ENCODE results near the gene BORCS6.

BORCS6 gene

GRCh38 chr17:8143581-8144400 is 46.2 kb downstream of the BORCS6 start:
- 97% methylated on average over 11 of the region's 22 CpGs for WGBS (ENCODE audit: insufficient coverage)
- peak in 1 of 3 donors; percentile 57 for DNase-seq
- peaks cover 6 to 84% (median 64%) of the 10 kb centered on the region in 4 experiments for H3K36me3 ChIP-seq (ENCODE audit: control insufficient read depth in 4 of 4, insufficient read depth in 4 of 4, low read length in 3 of 4)

GRCh38 chr17:8142887-8143580 is 46.9 kb downstream of the BORCS6 start:
- ChIA-PET CTCF (interaction anchor here (0.9 to 22.4 kb wide), 5 partner anchors 11 to 27 kb away, joined by 3 to 292 read pairs (median 3); partner anchors contain the start of genes HES7, PER1 and VAMP2), POLR2A (interaction anchor here (1.0 to 3.1 kb wide), 4 partner anchors 9 to 30 kb away, joined by 3 to 24 read pairs (median 4); partner anchors contain the start of gene PER1)
- H3K27ac ChIP-seq (ENCODE audit: insufficient read depth in 1 of 2, low read depth in 1 of 2, low read length in 2 of 2, poor library complexity in 1 of 2, severe bottlenecking in 2 of 2) = no peak overlapping the region
- no peak for DNase-seq
- 98% methylated on average over 15 of the region's 15 CpGs for WGBS (ENCODE audit: insufficient coverage)
- no peak overlapping the region for H3K4me3 ChIP-seq (ENCODE audit: control insufficient read depth in 1 of 7, extremely low read depth in 1 of 7, insufficient read depth in 4 of 7, low read depth in 2 of 7, low read length in 6 of 7)
- H3K9me3 ChIP-seq (ENCODE audit: control extremely low read depth in 1 of 5, control insufficient read depth in 4 of 5, insufficient read depth in 2 of 5, low read depth in 1 of 5, low read length in 4 of 5) = no peaks in the 10 kb centered on the region
- H3K27me3 ChIP-seq (replicated peaks in 2 of 5; ENCODE audit: control insufficient read depth in 4 of 5, insufficient read depth in 5 of 5, low read length in 4 of 5) = no peaks in the 10 kb centered on the region
- H3K4me1 ChIP-seq (ENCODE audit: control extremely low read depth in 1 of 4, control insufficient read depth in 4 of 4, insufficient read depth in 4 of 4, low read length in 3 of 4) = peaks cover 4 to 16% (median 12%) of the 10 kb centered on the region in 4 experiments
- peaks cover 6 to 76% (median 57%) of the 10 kb centered on the region in 4 experiments for H3K36me3 ChIP-seq (ENCODE audit: control insufficient read depth in 4 of 4, insufficient read depth in 4 of 4, low read length in 3 of 4)

More at GRCh38 chr17:8143581-8144400, 46.2 kb downstream of the BORCS6 start:
- CTCF ChIA-PET = interaction anchor here (0.9 to 22.4 kb wide), 4 partner anchors 12 to 26 kb away, joined by 3 to 292 read pairs (median 3); partner anchors contain the start of genes PER1 and VAMP2
- no peaks in the 10 kb centered on the region for H3K9me3 ChIP-seq (ENCODE audit: control extremely low read depth in 1 of 5, control insufficient read depth in 4 of 5, insufficient read depth in 2 of 5, low read depth in 1 of 5, low read length in 4 of 5)
- no peaks in the 10 kb centered on the region for H3K27me3 ChIP-seq (replicated peaks in 2 of 5; ENCODE audit: control insufficient read depth in 4 of 5, insufficient read depth in 5 of 5, low read length in 4 of 5)
- POLR2A ChIA-PET = interaction anchor here (1.0 to 3.1 kb wide), 4 partner anchors 8 to 30 kb away, joined by 3 to 24 read pairs (median 4); partner anchors contain the start of gene PER1
- H3K27ac ChIP-seq (ENCODE audit: insufficient read depth in 1 of 2, low read depth in 1 of 2, low read length in 2 of 2, poor library complexity in 1 of 2, severe bottlenecking in 2 of 2) = no peak overlapping the region
- H3K4me3 ChIP-seq (ENCODE audit: control insufficient read depth in 1 of 7, extremely low read depth in 1 of 7, insufficient read depth in 4 of 7, low read depth in 2 of 7, low read length in 6 of 7) = no peak overlapping the region
- peaks cover 0 to 12% (median 8%) of the 10 kb centered on the region in 4 experiments for H3K4me1 ChIP-seq (ENCODE audit: control extremely low read depth in 1 of 4, control insufficient read depth in 4 of 4, insufficient read depth in 4 of 4, low read length in 3 of 4)

DNA sequence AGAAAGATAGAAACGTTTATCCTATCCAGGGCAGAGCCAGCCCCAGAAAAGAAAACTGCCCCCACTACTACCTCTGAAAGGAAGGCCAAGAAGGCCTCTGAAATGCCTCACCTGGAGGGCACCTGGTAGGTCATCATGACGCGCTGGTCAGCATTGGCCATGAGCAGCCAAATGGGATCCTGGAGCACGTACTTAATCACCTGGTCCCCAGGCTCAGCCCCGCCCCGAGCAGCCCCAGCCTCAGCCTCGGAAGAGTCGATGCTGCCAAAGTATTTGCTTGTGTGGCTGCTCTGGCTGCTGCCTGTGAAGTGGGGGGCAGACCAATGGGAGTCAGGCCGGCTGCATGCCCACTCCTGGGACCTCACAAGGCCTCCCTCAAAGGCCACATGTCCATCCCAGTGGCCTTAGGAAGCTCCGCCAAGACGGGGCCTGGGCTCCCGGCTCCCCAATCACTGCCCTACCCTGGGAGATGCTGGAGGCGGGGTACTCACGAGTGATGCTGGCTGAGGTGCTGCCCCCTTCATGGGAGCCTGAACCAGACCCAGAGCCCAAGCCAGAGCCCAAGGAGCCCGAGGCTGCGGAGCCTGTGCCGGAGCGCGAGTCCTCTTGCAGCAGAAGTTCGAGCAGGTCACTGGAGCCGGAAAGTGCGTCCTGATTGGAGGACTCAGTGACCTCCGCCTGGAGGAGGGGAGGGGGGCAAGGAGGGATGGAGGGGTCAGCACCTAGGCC is 47.7 kb downstream of the BORCS6 start:
- Histone ChIP-seq H3K4me1 (ENCODE audit: control extremely low read depth in 1 of 4, control insufficient read depth in 4 of 4, insufficient read depth in 4 of 4, low read length in 3 of 4) (peaks cover 5 to 23% (median 19%) of the 10 kb centered on the region in 4 experiments), H3K4me3 (ENCODE audit: control insufficient read depth in 1 of 7, extremely low read depth in 1 of 7, insufficient read depth in 4 of 7, low read depth in 2 of 7, low read length in 6 of 7) (no peak overlapping the region), H3K27ac (ENCODE audit: insufficient read depth in 1 of 2, low read depth in 1 of 2, low read length in 2 of 2, poor library complexity in 1 of 2, severe bottlenecking in 2 of 2) (no peak overlapping the region), H3K27me3 (replicated peaks in 2 of 5; ENCODE audit: control insufficient read depth in 4 of 5, insufficient read depth in 5 of 5, low read length in 4 of 5) (no peaks in the 10 kb centered on the region), H3K9me3 (ENCODE audit: control extremely low read depth in 1 of 5, control insufficient read depth in 4 of 5, insufficient read depth in 2 of 5, low read depth in 1 of 5, low read length in 4 of 5) (no peaks in the 10 kb centered on the region), H3K36me3 (ENCODE audit: control insufficient read depth in 4 of 4, insufficient read depth in 4 of 4, low read length in 3 of 4) (peaks cover 4 to 69% (median 50%) of the 10 kb centered on the region in 4 experiments)
- DNase-seq = no peak
- WGBS (ENCODE audit: insufficient coverage) = 98% methylated on average over 14 of the region's 23 CpGs
- ChIA-PET POLR2A (interaction anchor here (1.6 to 4.1 kb wide), 4 partner anchors 9 to 14 kb away, joined by 7 to 24 read pairs (median 18); partner anchors contain the start of gene PER1), CTCF (interaction anchor here (1.0 to 22.4 kb wide), 5 partner anchors 9 to 45 kb away, joined by 3 to 292 read pairs (median 3); partner anchors contain the start of genes HES7, PER1 and VAMP2)

- 99% methylated on average over 9 of the region's 11 CpGs for WGBS (ENCODE audit: insufficient coverage)
- no peak for DNase-seq
- no peak overlapping the region for H3K4me3 ChIP-seq (ENCODE audit: control insufficient read depth in 1 of 7, extremely low read depth in 1 of 7, insufficient read depth in 4 of 7, low read depth in 2 of 7, low read length in 6 of 7)
- no peak overlapping the region for H3K27ac ChIP-seq (ENCODE audit: insufficient read depth in 1 of 2, low read depth in 1 of 2, low read length in 2 of 2, poor library complexity in 1 of 2, severe bottlenecking in 2 of 2)
- no peaks in the 10 kb centered on the region for H3K27me3 ChIP-seq (replicated peaks in 2 of 5; ENCODE audit: control insufficient read depth in 4 of 5, insufficient read depth in 5 of 5, low read length in 4 of 5)
- POLR2A ChIA-PET = interaction anchor here (1.6 to 4.1 kb wide), 3 partner anchors 9 to 15 kb away, joined by 7 to 23 read pairs (median 14); partner anchors contain the start of gene PER1
- peaks cover 4 to 64% (median 44%) of the 10 kb centered on the region in 4 experiments for H3K36me3 ChIP-seq (ENCODE audit: control insufficient read depth in 4 of 4, insufficient read depth in 4 of 4, low read length in 3 of 4)
- peaks cover 5 to 23% (median 20%) of the 10 kb centered on the region in 4 experiments for H3K4me1 ChIP-seq (ENCODE audit: control extremely low read depth in 1 of 4, control insufficient read depth in 4 of 4, insufficient read depth in 4 of 4, low read length in 3 of 4)
- CTCF ChIA-PET = interaction anchor here (0.9 to 22.4 kb wide), 6 partner anchors 8 to 46 kb away, joined by 3 to 292 read pairs (median 3); partner anchors contain the start of genes HES7, PER1 and VAMP2
- no peaks in the 10 kb centered on the region for H3K9me3 ChIP-seq (ENCODE audit: control extremely low read depth in 1 of 5, control insufficient read depth in 4 of 5, insufficient read depth in 2 of 5, low read depth in 1 of 5, low read length in 4 of 5)
These were observed 48.2 kb downstream of the BORCS6 start for GRCh38 chr17:8141741-8142140.

DNA sequence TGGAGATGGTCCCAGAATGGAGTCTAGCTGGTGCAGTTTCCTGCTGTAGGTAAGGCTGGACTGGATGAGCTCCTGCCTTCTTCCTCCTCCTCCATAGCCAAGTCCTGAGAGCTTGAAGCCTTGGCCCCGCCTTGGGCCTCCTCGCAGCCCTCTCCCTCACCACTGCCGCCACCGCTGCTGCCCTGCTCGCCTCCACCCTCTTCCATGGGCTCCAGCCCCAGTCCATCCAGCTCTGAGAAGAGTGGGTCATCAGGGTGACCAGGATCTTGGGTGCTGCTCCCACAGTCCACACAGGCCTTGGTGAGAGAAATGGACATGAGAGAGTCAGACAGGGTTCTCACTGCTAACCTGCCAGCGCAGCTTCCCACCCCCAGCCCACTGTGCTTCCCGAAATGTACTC is 48.9 kb downstream of the BORCS6 start:
- DNase-seq = no peak
- Histone ChIP-seq H3K4me3 (ENCODE audit: control insufficient read depth in 1 of 7, extremely low read depth in 1 of 7, insufficient read depth in 4 of 7, low read depth in 2 of 7, low read length in 6 of 7) (no peak overlapping the region), H3K27me3 (replicated peaks in 2 of 5; ENCODE audit: control insufficient read depth in 4 of 5, insufficient read depth in 5 of 5, low read length in 4 of 5) (no peaks in the 10 kb centered on the region), H3K36me3 (ENCODE audit: control insufficient read depth in 4 of 4, insufficient read depth in 4 of 4, low read length in 3 of 4) (peaks cover 0 to 57% (median 38%) of the 10 kb centered on the region in 4 experiments), H3K9me3 (ENCODE audit: control extremely low read depth in 1 of 5, control insufficient read depth in 4 of 5, insufficient read depth in 2 of 5, low read depth in 1 of 5, low read length in 4 of 5) (no peaks in the 10 kb centered on the region), H3K4me1 (ENCODE audit: control extremely low read depth in 1 of 4, control insufficient read depth in 4 of 4, insufficient read depth in 4 of 4, low read length in 3 of 4) (peaks cover 5 to 23% (median 20%) of the 10 kb centered on the region in 4 experiments), H3K27ac (ENCODE audit: insufficient read depth in 1 of 2, low read depth in 1 of 2, low read length in 2 of 2, poor library complexity in 1 of 2, severe bottlenecking in 2 of 2) (no peak overlapping the region)
- CTCF ChIA-PET = interaction anchor here (0.9 to 22.4 kb wide), 5 partner anchors 8 to 47 kb away, joined by 3 to 292 read pairs (median 3); partner anchors contain the start of genes PER1 and VAMP2
- POLR2A ChIA-PET = interaction anchor here (0.5 to 4.1 kb wide), 6 partner anchors 10 to 284 kb away, joined by 3 to 23 read pairs (median 6); partner anchors contain the start of genes NAA38 and PER1
- 96% methylated on average over 4 of the region's 7 CpGs for WGBS (ENCODE audit: insufficient coverage)
